ENCODE results near the gene ST6GALNAC3. TPM values are rescaled to one million over a fixed set of nuclear protein-coding genes. Genes with fewer than 3 reads are reported as not detected.

Gene ST6GALNAC3
- polyA plus RNA-seq, 2 of the 4 experiments (the other 2 are of a cell fraction): 1.1 to 1.2 TPM

DNA sequence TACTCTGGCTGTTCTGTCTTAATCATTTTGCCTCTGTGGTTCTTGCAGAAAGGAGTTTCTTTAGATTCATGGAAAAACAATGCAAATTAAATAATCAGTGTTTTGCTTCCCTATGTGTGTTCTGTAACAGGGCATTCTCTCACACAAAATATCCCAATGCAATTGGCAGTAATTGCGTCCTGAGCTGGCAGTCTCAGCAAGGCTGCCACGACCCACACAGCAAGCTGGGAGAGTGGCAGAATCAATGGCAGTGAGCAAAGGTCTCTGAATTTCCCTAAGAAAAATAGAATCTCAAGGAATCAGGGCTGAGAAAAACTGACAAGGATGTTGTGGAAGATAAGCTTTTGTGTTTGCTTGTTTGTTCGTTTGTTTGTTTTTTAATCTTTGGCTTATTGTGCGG lies 594.6 kb downstream of the ST6GALNAC3 start:
- FAIRE-seq (no peak), ATAC-seq (no peak), DNase-seq (ENCODE audit: low read depth in 1 of 2, low spot score in 1 of 2) (no peak)
- WGBS (ENCODE audit: missing lambda C conversion rate): 23% methylated on average over 4 of the region's 4 CpGs
- Histone ChIP-seq H3K4me2 (no peak overlapping the region), H3K27ac (no peak overlapping the region), H3K4me3 (no peak overlapping the region), H3K4me1 (no peaks in the 10 kb centered on the region), H3K9me3 (no peaks in the 10 kb centered on the region)
- TF ChIP-seq ESRRA (IDR thresholded peaks at IDR 0.05; ENCODE audit: borderline replicate concordance, low read length) (no peak), RAD21 (conservative IDR thresholded peaks at IDR 0.05 in 1 of 2, IDR thresholded peaks at IDR 0.05 in 1 of 2) (no peak), HMGXB4 (CRISPR knock-in tag; IDR thresholded peaks at IDR 0.05; ENCODE audit: borderline replicate concordance) (no peak), TFCP2L1 (CRISPR knock-in tag; IDR thresholded peaks at IDR 0.05) (no peak), MAFK (IDR thresholded peaks at IDR 0.05; ENCODE audit: partially characterized antibody) (no peak), SREBF2 (IDR thresholded peaks at IDR 0.05) (no peak), POLR2AphosphoS2 (conservative IDR thresholded peaks at IDR 0.05; ENCODE audit: low read length) (no peak), ZNF302 (CRISPR knock-in tag; IDR thresholded peaks at IDR 0.05) (no peak), CEBPB (IDR thresholded peaks at IDR 0.05) (no peak), HEYL (CRISPR knock-in tag; IDR thresholded peaks at IDR 0.05) (no peak)
- CTCF ChIA-PET: no interaction called here
- POLR2A ChIA-PET: no interaction called here

- DNase-seq (ENCODE audit: low read depth in 1 of 2, low spot score in 1 of 2) (no peak), ATAC-seq (no peak), FAIRE-seq (no peak)
- Histone ChIP-seq H3K4me2 (no peak overlapping the region), H3K4me1 (no peaks in the 10 kb centered on the region), H3K9me3 (no peaks in the 10 kb centered on the region), H3K4me3 (no peak overlapping the region), H3K27ac (no peak overlapping the region)
- no peak for TF ChIP-seq REST (IDR thresholded peaks at IDR 0.05)
- TF ChIP-seq SREBF2 (IDR thresholded peaks at IDR 0.05): no peak
- no peak for TF ChIP-seq RAD21 (conservative IDR thresholded peaks at IDR 0.05 in 1 of 2, IDR thresholded peaks at IDR 0.05 in 1 of 2)
- TF ChIP-seq MAX (IDR thresholded peaks at IDR 0.05): no peak
- TF ChIP-seq RARB (CRISPR knock-in tag; IDR thresholded peaks at IDR 0.05): no peak
- TF ChIP-seq, protein P1, sequence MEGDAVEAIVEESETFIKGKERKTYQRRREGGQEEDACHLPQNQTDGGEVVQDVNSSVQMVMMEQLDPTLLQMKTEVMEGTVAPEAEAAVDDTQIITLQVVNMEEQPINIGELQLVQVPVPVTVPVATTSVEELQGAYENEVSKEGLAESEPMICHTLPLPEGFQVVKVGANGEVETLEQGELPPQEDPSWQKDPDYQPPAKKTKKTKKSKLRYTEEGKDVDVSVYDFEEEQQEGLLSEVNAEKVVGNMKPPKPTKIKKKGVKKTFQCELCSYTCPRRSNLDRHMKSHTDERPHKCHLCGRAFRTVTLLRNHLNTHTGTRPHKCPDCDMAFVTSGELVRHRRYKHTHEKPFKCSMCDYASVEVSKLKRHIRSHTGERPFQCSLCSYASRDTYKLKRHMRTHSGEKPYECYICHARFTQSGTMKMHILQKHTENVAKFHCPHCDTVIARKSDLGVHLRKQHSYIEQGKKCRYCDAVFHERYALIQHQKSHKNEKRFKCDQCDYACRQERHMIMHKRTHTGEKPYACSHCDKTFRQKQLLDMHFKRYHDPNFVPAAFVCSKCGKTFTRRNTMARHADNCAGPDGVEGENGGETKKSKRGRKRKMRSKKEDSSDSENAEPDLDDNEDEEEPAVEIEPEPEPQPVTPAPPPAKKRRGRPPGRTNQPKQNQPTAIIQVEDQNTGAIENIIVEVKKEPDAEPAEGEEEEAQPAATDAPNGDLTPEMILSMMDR (IDR thresholded peaks at IDR 0.05): no peak
- TF ChIP-seq EHMT2 (IDR thresholded peaks at IDR 0.05; ENCODE audit: low read depth): no peak
- TF ChIP-seq CEBPB (IDR thresholded peaks at IDR 0.05): no peak
- no peak for TF ChIP-seq POLR2A (IDR thresholded peaks at IDR 0.05; ENCODE audit: low read length)
- WGBS (ENCODE audit: missing lambda C conversion rate): 0% methylated on average over 3 of the region's 3 CpGs
- ChIA-PET POLR2A (no interaction called here), CTCF (no interaction called here)
Measured at GRCh38 chr1:76669624-76670315, 595.2 kb downstream of the ST6GALNAC3 start.

Data from A549 (cell line).